GM21423 (cell line): ENCODE data around the gene CBX7.

Source experiments
- ATAC-seq: cut with Tn5 transposase; IDR thresholded peaks from one replicate; pipeline ENCODE4 v1.9.1; 2021; ENCODE audit warnings: mild to moderate bottlenecking, moderate library complexity; ENCODE audit not compliant: unreplicated experiment

The CBX7 gene

DNA sequence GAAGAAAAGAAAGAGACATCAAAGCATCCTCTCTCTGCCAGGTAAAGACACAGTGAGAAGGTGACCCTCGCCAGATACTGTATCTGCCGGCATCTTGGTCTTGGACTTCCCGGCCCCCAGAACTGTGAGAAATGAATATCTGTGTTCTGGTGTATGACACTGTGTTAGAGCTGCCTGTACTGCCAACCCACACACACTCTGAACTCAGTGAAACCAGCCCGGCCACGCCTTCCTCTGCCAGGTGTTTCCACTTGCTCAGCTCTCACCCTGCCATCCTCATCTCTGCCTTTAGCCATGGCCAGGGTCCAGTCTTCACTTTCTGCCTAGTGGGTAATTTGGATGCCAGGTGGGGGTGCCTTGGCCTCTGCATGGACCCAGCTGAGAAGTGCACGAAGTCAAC, 24.0 kb downstream of the CBX7 start:
- no peak for ATAC-seq

- no peak for ATAC-seq
These were observed 26.9 kb downstream of the CBX7 start for GRCh38 chr22:39125622-39126021.

GRCh38 chr22:39123751-39124581, 28.5 kb downstream of the CBX7 start:
- no peak for ATAC-seq

DNA sequence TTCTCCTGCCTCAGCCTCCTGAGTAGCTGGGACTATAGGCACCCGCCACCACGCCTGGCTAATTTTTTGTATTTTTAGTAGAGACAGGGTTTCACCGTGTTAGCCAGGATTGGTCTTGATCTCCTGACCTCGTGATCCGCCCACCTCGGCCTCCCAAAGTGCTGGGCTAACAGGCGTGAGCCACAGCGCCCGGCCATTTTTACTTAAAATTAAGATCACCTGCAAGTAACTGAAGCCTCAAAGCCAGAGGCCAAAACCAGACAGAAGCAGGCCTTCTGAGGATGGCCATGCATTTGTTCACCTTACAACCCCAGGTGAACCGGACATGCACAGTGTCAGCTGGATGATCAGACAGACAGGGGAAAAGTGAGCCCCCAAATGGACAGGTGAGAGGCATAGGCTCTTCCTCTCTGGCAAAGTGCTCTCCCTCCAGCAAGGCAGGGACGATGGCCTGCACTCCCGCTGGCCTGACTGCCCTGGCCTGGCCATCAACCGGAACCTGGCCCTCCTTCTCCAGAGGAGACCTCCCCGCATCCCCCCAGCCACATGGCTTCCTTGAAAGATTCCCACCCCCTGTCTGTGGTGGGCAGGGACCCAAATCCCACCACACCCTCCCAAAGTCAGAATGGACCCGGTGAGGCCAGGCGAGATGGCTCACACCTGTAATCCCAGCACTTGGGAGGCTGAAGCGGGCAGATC, 29.6 kb downstream of the CBX7 start:
- ATAC-seq: no peak

- ATAC-seq: no peak
These were observed 31.5 kb downstream of the CBX7 start for GRCh38 chr22:39120983-39121382.

DNA sequence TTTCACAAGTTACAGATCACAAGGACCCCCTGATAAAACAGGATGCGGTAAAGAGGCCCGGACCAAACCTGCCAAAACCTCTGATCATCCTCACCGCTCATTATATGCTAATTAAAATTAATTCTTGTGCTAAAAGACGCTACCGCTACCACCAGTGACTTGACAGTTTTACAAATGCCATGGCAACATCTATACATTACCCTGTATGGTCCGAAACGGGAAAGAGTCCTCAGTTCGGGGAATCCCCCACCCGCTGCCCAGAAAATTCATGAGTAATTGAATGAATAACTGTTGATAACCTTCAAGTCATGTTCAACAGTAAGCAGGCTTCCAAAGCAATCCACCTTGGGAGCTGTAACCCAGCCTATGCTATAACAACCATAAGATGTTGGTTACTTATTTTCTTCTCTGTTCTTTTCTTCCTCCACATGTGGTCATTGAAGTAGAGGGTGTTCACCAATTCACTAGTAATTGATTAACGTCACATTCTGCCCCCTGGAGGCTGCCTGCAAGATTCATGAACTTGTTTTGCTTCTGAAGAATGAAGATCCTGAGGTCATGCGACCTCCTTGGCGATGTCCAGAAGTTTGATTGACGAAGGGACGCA, 34.8 kb downstream of the CBX7 start:
- ATAC-seq: peak; percentile 50

DNA sequence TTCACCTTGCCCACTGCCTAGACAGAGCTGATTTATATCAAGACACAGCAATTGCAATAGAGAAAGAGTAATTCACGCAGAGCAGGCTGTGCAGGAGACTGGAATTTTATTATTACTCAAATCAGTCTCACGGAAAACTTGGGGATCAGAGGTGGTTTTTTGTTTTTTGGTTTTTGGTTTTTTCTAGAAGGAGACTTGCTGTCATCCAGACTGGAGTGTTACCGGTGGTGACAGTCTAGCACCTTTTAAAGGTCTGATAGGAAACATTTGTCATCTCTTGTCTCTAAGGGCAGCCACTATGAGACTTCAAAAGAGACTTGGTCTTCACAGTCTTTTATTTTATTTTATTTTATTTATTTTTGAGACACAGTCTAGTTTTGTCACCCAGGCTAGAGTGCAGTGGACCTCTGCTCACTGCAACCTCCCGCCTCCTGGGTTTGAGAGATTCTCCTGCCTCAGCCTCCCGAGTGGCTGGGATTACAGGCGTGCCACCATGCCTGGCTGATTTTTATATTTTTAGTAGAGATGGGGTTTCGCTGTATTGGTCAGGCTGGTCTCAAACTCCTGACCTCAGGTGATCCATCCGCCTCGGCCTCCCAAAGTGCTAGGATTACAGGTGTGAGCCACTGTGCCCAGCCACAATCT, 36.4 kb downstream of the CBX7 start:
- ATAC-seq: no peak

DNA sequence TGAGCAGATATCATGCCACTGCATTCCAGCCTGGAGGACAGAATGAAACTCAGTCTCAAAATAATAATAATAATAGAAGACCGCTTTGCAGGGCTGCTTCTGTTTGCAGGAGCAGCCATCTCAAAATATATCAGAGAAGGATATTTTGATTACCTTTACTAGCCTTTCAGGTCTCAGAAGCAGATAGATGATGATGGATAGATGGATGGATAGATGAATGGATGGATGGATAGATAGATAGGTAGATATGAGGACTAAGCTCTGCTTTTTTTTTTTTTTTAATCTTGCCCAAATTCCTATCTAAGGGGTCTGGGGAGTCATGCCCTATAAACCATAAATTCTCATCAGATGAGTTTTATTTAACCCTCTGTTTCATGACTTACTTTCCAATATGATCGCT, 36.9 kb downstream of the CBX7 start:
- ATAC-seq: no peak

- ATAC-seq: no peak
These were observed 38.4 kb downstream of the CBX7 start for GRCh38 chr22:39114112-39114511.

DNA sequence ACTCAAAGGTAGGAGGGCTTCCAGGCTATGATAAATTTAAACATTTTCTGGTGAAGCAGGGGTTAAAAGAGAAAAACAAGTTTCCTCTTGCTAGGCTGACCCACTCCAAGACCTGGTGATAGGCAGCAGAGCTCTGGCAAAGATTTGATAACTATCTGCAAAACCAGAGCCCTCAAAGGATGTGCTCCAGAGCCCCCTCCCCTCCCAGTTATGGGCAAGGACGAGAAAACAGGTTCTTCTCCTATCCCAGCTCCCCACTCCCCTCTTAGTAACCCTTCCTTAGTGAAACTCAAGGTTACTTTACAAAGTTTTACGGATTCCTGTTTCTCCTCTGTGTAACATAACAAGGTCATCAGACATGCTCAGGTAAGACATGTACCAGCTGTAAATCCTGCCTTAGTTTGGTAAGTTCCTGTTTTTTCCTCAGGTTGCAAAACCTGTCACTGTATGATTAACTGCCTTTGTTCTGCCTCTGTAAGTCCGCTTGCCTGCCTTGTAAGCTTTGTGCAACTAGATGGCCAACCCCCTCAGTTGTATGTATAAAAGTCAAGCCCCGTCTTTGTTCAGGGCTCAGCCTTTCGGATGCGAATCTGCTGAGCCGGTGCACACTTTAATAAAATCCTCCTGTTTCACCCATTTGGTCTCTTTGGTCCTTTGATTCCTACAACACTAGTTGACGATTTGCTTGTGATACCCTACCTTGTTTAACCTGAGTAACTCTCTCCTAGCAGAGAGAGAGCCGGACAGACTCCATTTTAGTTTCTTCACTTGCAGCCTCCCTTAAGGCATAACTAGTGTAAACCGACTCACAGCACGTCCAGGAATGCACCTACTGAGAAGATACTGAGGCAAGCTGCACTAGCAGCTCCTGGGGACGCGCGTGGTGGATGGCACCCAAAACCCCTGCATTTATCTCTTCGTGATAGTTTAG, 41.6 kb downstream of the CBX7 start:
- ATAC-seq: no peak

- ATAC-seq: no peak
These were observed 43.1 kb downstream of the CBX7 start for GRCh38 chr22:39109361-39109760.

DNA sequence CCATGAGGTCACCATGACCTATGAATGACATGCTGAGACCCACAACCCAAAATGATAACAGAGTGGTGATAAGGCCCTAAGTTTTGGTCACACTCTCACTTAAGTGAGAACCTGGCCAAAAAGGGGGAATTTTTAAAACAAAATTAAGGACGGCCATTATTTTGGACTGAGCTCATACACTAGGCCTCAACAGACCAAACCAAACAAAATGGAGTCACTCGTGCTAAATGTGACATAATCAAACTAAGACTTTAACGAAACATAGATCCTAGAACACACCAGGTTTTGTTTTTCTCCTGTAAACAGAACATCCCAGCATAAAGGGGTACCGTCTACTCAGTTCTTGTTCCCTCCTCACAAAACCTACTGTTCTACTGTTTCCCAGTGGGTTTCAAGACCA, 44.0 kb downstream of the CBX7 start:
- no peak for ATAC-seq

DNA sequence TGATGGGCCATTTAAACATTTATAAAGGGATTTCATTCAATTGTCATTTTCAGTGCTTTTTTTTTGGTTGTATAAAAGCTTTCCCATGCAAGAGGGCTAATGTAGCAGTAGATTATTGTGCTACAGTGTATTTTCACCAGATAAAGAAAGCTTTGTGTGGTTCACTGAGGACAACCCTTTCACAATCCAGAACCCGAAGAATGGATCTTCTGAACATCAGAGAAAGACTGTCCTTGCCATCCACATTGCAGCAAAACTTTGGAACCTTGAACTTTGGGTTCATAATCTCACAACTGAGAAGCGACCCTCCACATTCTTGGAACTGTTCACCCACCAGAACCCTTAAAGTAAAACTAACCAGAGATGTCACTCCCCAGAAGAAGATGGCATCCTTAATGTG, 46.2 kb downstream of the CBX7 start:
- no peak for ATAC-seq

- ATAC-seq: no peak
These were observed 49.0 kb downstream of the CBX7 start for GRCh38 chr22:39103431-39103830.

DNA sequence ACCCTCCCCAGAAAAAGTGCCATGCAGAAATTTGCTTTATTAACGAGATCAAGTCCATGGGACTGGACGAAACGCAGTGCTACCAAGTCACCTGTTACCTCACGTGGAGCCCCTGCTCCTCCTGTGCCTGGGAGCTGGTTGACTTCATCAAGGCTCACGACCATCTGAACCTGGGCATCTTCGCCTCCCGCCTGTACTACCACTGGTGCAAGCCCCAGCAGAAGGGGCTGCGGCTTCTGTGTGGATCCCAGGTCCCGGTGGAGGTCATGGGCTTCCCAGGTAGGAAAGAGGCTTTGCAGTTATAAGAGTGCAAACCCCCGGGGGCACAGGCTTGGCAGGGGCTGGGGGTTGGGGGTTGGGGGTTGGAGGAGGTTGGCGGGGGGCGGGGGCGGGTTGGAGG, 51.3 kb downstream of the CBX7 start:
- ATAC-seq: no peak

- ATAC-seq: no peak
These were observed 53.9 kb downstream of the CBX7 start for GRCh38 chr22:39098576-39098975.

GRCh38 chr22:39098026-39098425, 54.5 kb downstream of the CBX7 start:
- no peak for ATAC-seq

- ATAC-seq: no peak
These were observed 55.1 kb downstream of the CBX7 start, which contains the start of gene APOBEC3H for GRCh38 chr22:39097098-39098020. Gene APOBEC3H, plus strand, starts transcription at chr22:39097244. Its CDS starts 3,035 bp downstream, at chr22:39100279.

- ATAC-seq: no peak
These were observed 56.5 kb downstream of the CBX7 start for GRCh38 chr22:39095971-39096370.
